ENCODE results near the gene SMTNL2.
A peak's percentile ranks its signal among the peaks of the same experiment; 100 is the strongest.
"Not testable (repeated sequence)": the region's sequence is repeated elsewhere in the genome, so short reads cannot be mapped to it uniquely, and the experiment has no call there.

The SMTNL2 gene

DNA sequence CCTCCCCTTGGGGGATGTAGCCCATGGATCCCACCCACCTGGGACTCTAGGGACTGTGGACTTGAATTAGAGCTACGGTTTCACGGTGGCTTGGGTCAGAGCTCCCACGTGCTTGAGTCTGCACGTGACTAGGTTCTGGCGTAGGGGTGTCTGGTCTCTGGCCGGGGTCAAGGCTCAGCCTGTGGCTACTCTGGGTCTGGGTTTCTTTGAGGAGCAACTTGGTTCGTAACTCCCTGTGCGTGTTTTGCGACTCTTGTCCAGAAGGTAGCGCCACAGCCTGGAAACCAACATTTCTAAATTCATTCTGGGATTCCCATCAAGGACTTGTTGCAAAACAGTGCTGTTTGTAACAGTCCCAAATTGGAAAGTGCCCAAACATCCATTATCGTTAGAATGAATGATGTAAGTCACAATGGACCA lies 23.5 kb upstream of the SMTNL2 start:
- DNase-seq: no peak

DNA sequence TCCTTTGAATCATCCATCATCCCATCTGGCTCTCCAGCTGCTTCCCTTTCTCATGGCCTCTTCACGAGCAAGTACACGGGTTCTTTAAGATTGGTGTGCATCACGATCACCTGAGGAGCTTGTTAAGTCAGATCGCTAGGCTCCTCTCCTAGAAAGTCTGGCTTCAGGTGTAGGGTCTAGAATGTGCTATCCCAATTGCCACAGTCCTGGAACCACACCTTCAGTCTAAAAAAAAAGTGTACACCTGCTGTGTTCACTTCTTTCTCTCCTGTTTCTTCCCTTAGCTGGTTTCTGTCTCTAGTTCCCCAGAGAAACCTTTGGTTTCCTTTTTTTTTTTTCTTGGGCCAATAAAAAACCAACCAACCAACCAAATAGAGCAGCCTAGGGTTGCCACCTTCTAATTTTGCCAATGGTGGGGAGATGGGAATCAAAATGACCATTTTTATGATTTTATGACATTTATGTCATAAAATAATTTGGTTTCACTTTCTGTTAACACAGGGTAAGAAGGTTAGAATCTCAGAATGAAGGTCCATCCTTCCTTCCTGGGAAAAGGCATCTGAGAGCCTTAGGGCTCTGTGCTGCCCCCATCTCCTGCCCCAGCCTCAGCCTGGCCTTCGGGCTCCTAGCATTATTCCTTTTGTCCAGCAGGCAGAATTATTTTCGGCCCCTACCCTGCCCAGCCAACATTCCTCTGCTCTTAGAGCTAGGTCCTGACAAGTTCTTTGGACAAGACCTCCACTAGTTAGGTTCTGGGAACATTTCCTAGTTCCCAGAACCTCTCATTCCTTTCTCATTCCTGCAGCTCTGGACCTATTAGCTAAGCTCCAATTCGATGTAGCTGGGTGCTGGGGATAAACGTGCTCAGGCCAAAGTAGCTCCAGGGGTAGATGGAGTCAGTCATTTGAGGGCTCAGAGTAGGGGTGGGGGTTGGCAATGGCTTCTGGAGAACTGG lies 22.0 kb upstream of the SMTNL2 start:
- no peak for DNase-seq

DNA sequence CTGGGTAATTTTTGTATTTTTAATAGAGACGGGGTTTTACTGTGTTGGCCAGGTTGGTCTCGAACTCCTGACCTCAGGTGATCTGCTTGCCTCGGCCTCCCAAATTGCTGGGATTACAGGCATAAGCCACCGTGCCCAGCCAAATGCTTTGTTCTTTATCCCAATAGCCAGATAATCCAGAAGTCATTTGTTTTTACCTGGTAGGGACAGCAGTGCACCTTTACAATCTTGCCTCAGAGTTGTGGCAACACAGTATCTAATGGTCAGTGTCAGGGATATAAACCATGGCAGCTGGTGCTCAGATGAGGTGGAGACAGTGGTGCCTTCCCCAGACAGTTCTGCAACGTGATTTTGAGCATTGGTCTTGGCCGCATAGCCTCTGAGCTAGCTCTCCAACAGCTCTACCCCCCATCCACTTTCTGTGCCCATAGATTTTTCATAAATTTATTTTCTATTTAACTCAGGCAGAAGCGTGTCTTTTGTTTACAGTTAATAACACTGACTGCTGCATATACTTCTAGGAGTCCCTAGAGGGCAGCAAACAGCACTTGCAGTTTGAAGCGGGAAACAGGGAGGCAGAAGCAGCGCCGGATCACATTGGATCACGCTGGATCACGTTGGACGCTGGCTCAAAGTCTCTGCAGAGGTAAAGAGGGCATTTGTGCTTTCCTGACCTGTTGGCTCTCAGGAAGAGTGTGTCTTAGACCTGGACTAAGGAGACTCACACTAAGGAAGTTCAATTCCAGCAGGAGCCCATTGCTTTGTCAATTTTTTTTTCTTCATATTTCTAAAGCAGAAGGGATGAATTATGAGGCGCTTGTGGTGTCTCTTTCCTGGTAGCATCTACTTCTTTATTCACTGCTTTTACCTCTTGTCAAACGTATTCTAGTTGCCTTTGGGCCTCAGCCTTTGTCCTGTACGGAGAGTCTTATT lies 18.9 kb upstream of the SMTNL2 start:
- peak; percentile 13 to 60 (median 27) for DNase-seq

DNA sequence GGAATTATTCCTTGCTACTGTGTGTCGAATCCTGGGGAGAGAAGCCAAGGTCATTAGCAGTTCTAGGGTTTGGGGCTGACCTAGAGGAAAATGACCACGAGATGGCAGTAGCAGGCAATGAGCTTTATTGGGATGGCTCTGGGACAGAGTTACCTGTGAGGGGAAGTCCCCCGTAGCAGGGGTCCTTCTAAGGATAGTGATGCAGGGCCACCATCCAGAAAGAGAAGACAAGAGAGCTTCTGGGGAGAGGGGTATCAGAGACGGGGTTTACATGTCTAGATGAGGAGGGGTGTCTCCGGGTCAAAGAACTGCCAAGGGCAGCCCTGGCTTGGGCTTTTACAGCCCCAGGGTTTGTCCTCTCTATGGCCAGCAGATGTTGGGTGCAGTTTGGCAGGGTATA lies 17.5 kb upstream of the SMTNL2 start:
- DNase-seq: peak in 3 of 6 experiments; percentile 6 to 16 (median 11)

DNA sequence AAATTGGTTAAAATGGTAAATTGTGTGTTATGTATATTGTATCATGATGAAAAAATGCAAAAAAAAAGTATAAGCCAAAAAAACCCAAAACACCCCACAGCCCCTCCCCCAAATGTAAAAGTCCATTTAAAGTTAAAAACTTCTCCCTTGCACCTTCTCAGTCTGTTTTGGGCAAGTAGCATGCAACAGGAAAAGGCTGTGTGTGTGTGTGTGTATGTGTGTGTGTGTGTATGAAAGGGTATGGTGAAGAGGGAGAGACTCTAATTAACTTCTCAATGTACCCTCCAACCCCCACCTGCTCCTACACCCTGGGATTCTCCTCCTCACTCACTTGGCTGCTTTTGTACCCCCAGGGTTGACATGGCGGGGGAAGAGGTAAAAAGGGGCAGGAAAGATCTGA lies 14.7 kb upstream of the SMTNL2 start:
- DNase-seq: peak in 2 of 6 experiments; percentile 9 to 12

DNA sequence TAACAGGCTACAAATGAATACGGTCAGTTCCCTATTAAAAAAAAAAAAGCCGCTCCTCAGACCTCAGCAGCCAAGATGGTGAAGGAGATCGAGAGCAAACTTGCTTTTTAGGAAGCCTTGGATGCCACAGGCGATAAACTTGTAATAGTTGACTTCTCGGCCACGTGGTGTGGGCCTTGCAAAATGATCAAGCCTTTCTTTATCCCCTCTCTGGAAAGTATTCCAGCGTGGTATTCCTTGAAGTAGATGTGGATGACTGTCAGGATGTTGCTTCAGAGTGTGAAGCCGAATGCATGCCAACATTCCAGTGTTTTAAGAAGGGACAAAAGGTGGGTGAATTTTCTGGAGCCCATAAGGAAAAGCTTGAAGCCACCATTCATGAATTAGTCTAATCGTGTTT lies 12.2 kb upstream of the SMTNL2 start:
- DNase-seq: no peak

DNA sequence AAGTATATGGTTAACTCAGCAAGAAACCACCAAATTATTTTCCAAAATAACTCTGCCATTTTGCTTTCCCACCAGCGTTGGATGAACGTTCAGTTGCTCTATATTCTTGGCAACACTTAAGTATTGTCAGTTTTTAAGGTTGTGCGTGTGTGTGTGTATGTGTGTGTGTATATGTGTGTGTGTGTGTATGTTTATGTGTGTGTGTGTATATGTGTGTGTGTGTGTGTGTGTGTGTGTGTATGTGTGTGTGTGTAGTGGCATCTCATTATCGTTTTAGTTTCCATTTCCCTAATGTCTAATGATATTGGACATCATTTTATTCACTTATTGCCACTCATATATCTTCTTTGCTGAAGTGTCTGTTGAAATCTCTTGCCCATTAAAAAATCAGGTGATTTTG lies 11.2 kb upstream of the SMTNL2 start:
- no peak for DNase-seq

DNA sequence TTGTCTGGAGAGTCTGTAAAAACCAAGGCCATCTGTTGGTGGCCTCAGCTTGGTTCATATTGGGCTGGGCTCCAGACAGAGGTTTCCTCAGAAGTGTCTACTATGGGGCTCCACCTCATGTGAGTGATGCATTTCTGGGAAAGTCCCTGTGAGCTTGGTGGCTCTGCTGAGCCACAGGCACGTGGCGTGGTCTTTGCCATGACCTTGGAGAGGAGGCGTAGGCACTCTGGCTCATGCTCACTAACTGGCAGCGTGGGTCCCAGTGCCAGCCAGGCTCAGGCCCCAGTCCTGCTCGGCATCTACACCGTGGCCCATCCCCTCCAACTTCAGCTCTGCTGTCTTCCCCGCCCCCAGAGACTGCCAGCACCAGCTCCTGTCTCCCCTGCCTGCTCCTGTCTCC lies 10.7 kb upstream of the SMTNL2 start:
- no peak for DNase-seq

DNA sequence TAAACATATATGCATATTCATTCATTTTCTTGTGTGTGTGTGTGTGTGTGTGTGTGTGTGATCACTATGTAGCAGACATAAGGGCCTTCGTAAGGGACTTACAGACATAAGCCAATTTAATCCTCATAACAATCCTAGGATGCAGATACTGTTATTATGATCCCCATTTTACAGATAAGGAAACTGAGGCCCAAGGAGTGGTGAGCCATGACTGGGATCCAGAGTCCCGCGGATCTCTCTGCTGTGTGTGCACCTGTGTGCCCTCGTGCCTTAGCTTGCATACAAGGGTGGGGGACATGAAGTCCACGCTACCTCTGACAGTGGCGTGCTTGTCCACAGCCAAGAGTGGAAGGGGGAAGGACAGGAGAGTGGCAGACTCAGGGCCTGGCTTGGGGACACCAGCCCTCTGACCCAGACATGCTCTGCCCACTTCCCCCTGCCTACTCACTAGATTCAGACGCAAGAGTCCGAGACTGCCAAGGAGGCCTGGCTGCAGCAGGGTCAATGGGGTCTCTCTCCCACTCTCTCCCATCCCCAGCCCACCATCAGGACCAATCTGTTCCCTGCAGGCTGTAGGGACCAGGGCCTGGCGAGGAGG lies 9.8 kb upstream of the SMTNL2 start:
- DNase-seq: no peak

DNA sequence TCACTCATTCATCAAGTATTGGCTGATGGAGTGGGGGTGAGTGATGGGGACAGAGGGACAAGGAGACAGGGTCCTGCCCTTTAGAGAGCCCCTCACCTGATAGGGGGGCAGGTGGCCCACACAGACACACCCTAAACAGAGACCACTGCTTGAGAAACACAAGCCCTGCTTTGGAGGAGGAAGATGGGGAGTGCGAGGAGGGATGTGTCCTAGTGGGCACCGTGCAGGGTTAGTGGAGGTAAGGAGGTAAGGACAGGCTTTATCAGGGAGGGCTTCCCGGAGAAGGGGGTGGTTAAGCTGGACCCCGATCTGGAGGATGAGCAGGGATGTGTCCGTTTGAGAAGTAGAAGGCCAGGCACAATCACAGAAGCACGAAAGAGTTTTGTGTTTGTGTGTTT lies 8.2 kb upstream of the SMTNL2 start:
- DNase-seq: no peak

DNA sequence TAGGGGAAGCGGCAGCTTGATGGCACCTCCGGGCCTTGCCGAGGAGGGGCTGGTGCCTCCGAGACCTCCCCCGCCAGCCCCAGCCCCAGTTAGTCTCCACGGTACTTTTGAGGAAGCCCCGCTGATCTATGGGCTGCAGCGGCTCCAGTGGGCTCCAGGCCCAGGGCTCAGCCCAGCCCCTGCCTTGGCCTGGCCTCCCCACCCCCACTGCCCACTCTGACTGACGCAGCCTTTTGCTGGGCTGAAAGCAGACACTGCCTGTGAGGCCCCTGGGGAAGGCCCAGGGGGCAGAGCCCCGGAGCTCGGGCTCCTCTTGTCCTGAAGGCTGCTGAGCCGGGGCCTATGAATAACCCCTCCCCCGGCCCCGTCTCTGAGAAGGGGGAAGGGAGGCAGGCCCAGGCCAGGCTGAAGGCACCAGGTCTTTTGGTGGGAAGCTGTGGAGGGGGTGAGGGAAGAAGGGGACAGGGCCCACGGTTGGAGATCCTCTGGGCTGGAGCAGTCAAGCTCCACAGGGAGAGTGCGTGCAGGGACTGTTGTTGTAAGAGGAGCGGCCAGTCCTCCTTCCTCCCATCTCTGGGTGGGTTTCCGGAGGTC lies 7.5 kb upstream of the SMTNL2 start:
- no peak for DNase-seq

DNA sequence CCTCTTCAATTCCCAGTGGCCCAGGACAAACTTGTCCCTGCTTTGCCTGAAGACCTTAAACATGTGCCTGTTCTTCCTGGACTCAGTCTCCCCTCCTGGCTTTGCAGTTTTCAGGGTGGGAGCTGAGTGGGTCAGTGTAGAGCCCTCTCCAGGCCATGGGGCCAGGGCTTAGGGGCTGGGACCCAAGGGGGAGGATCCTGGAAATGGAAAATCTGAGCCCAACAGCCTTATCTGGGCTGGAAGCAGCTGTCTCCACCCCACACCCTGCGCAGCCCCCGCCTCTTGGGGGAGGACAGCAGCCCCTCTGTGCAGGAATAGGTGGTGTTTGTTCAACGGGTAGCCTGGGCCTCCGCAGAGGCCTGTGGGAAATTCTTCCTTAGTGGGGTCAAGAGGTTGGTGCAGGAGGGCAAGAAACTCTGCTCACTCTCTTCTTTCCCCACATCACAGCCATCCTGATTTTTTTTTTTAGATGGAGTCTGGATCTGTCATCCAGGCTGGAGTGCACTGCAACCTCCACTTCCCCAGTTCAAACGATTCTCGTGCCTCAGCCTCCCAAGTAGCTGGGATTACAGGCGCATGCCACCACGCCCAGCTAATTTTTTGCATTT lies 6.8 kb upstream of the SMTNL2 start:
- DNase-seq: no peak

DNA sequence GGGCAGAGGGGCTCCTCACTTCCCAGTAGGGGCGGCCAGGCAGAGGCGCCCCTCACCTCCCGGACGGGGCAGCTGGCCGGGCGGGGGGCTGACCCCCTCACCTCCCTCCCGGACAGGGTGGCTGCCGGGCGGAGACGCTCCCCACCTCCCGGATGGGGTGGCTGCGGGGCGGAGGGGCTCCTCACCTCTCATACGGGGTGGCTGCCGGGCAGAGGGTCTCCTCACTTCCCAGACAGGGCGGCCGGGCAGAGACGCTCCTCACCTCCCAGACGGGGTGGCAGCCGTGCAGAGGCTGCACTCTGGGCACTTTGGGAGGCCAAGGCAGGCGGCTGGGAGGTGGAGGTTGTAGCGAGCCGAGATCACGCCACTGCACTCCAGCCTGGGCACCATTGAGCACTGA lies 6.0 kb upstream of the SMTNL2 start:
- not testable (repeated sequence) for DNase-seq

DNA sequence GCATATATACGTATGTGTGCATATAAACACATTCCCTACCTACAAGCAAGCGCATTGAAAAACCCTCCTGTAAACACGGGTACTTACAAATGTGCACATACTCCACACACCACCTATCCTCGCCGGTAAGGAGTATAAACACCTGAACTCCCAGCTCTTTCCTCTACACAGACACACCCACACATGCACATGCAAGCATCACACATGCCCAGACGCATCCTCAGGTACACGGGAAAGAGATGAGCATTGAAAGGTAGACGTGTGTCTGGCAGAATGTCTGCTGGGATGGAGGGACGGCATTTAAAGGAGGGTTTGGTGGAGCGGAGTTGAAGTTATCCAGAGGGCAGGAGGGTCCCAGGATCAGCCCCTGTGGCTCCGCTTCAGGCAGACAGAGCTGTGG lies 4.7 kb upstream of the SMTNL2 start:
- DNase-seq: no peak

DNA sequence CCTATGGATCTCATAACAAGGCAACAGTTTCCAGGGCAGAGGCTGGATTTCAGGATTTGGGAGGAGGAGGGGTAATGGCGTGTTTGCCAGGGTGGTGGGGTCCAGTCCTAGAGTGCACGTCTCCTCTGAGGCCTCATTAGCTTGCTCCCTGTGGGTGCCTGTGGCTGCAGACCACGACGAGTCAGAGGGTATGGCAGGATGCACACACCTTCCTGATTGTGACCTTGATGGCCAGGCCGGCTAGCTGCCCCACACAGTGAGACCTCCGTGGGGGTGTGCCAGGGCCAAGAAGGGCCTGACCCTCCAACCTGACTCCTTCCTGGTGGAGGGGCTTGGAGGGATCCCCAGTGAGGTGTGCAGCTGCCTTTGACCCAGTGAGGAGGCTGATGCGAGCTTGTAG lies 4.0 kb upstream of the SMTNL2 start:
- DNase-seq: no peak

DNA sequence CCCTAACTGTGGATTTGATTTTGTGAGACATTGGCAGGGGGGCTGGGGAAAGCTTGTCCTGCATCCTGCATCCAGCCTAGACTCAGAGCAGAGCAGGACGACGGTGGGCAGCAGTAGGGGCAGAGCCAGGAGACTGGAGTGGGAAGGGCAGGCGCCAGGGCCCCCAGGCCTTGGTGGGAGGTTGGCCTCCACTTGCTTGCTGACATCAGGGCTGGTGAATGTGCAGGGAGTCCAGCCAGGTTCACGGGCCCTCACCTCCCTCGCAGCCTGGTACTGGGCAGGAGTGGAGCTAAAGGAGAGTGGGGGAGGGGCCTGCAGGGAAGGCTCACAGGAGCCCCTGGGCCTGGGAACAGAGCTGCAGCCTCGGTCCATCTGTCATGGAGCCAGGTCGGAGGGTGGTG lies 2.2 kb upstream of the SMTNL2 start:
- DNase-seq: no peak

DNA sequence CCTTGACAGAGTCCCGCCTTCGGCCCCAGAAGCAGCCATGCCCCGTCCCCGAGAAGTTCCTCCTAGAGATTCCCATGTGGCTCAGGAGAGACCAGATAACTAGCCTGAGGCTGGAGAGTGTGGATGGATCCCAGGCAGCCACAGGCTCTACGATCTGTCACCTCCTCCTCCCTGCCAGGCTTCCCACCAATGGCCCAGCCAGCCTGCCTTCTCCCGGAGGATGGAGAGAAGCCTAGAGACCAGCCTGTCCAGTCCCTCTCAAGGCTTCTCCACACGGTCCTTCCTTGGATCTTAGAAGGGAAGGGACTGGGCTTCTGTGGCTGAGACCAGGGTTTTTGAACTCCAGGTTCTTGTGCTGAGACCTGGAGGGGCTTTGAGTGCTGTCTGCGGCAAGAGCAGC lies 1.6 kb upstream of the SMTNL2 start:
- DNase-seq: no peak

DNA sequence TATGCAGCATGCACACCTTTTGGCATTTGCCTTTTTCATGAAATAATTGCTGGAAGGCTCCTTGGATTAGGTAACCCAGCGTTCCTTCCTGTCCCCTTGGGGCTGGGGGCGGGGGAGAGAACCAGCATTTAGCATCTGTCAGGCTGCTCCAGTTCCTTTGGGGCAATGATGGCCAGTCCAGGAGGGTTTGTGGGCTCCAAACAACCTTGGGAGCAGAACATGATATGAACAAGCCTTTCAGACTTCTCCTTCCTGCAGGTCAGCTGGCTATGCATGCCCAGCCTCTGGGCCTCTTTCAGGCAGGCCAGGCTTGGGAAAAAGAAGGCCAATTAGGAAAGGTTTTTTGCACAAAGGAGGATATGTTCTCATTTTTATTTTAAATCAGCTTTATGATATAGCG lies 1.1 kb upstream of the SMTNL2 start:
- no peak for DNase-seq

DNA sequence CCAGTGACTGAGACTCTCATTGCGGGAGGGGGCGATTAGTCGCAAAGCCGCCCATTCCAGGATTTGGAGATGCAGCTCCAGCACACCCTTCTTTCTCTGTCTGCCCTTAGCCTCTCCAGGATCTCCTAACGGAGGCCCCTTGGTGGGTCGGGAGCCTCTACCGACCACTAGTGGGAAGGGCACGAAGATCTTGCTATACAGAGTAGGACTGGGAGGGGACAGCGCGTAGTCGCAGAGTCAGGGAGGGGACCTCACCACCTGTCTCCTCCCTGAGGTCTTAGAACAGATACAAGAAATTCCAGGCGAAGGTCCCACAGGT lies 588 bp upstream of the SMTNL2 start:
- DNase-seq: peak in 1 of 6 experiments; percentile 19

DNA sequence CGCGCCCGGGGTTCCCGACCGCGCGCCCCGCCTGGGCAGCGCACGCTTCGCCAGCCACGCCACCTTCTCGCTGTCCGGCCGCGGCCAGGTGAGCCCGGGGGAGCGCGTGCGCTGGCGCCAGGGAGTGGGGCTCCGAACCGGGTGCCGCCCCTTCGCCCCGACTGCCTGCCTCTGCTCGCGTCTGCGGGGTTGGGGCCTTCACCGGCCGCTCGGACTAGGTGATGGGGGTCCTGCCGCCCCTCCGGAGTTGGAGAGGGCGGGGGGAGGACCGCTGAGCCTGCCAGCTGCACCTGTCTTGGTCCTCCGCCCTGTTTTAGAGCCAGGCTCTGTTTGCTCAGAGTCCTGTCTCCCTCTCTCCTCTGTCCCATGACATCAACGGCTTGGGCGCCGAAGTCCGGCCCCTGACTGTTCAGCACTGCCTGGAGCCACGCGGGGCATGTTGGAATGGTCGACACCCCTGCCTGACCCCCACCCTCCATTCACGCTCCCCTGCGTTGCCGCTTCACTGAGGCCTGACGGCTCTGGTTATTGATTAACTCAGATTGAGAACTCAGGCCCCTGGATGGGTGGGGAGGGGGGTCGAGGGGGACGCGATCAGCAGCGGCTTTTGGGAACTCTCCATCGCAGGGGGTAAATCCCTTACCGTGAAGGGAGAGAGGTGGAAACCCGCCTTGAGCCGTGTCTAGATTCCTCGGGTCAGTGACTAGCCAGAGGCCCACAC lies 748 bp downstream of the SMTNL2 start:
- no peak for DNase-seq

DNA sequence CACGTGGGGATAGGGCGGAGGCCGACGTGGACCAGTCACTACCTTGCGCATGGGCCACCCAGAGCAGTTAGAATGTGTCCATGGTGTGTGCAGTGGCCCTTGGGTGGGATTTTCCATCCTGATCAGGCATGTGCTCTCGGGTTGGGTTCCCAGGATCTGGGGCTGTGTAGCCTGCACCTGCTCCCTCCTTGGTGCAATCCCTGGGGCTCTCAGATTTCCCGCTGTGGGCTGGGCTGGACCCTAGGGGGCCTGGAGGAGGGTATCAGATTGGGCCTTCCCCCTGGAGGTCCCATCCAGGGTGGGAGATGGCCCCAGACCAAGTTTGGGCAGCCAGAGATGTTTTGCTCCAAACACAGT lies 1.3 kb downstream of the SMTNL2 start:
- DNase-seq: no peak

DNA sequence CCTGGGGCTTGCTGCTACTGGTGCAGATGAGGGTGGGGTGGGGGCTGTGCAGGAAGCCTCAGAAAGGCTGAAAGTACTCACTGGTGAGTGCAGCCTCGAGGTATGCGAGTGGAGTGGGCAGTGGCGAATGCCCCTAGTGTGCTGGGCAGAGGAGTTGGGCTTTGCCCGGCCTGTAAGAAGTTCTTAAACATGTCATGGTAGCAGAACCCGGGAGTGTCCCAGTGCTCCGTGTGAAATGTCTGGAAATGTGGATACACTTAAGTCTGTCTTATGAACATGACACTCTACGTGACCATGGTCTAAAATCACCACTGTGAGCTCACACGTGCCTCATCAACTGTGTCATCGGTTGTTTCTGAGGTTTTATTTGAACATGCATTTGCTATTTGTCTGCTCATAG lies 1.7 kb downstream of the SMTNL2 start:
- no peak for DNase-seq
